ENCODE data around the gene TAAR1.
"Not testable (repeated sequence)": the region's sequence is repeated elsewhere in the genome, so short reads cannot be mapped to it uniquely, and the experiment has no call there.

TAAR1 gene

GRCh38 chr6:132651062-132651461 lies 7.9 kb downstream of the TAAR1 start:
- no peak for DNase-seq

GRCh38 chr6:132650429-132650828 lies 8.6 kb downstream of the TAAR1 start:
- DNase-seq: no peak

DNA sequence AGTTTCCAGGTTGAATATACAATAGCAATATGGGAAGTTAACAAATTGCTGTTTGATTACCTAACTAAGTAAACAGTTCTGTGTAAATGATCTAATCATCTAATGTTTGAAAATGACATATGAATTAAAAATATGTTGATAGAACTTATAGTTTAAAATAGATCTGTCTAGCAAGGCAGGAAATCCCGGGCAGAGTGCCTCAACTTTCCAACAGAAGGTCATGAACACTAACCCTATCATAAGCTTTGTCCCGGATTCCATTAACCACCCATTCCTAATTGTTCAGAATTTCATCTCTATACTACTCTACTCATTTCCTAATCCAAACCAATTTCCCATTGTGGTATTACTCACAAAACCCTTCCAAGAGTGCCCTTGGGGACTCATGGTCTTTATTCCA lies 10.2 kb downstream of the TAAR1 start:
- no peak for DNase-seq

- DNase-seq: no peak
Observed at GRCh38 chr6:132648356-132648755, 10.6 kb downstream of the TAAR1 start.

- DNase-seq: no peak
Observed at GRCh38 chr6:132643547-132643946, 15.4 kb downstream of the TAAR1 start.

DNA sequence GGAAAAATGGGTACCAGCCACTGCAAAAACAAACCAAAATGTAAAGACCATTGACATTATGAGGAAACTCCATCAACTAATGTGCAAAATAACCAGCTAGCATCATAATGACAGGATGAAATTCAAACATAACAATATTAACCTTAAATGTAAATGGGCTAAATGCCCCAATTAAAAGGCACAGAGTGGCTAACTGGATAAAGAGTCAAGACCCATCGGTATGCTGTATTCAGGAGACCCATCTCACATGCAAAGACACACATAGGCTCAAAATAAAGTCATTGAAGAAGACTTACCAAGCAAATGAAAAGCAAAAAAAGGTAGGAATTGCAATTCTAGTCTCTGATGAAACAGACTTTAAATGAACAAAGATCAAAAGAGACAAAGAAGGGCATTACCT lies 21.8 kb downstream of the TAAR1 start:
- not testable (repeated sequence) for DNase-seq

DNA sequence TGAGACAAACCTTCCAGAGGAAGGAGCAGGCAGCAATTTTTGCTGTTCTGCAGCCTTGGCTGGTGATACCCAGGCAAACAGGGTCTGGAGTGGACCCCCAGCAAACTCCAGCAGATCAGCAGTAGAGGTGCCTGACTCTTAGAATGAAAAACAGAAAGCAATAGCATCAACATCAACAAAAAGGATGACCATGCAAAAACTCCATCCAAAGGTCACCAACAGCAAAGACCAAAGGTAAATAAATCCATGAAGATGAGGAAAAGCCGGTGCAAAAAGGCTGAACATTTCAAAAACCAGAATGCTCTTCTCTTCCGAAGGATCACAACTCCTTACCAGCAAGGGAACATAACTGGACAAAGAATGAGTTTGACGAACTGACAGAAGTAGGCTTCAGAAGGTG lies 23.1 kb downstream of the TAAR1 start:
- not testable (repeated sequence) for DNase-seq

DNA sequence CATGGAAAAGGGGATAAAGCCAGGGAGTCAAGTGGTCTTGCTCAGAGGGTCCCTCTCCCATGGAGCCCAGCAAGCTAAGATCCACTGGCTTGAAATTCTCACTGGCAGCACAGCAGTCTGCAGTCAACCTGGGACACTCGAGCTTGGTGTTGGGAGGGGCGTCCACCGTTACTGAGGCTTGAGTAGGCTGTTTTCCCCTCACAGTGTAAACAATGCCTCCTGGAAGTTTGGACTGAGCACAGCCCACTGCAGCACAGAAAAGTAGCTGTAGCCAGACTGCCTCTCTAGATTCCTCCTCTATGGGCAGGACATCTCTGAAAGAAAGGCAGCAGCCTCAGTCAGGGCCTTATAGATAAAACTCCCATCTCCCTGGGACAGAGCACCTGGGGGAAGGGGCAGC lies 23.7 kb downstream of the TAAR1 start:
- not testable (repeated sequence) for DNase-seq

GRCh38 chr6:132634796-132635195 lies 24.2 kb downstream of the TAAR1 start:
- no peak for DNase-seq

GRCh38 chr6:132633362-132633761 lies 25.6 kb downstream of the TAAR1 start:
- DNase-seq: no peak

DNA sequence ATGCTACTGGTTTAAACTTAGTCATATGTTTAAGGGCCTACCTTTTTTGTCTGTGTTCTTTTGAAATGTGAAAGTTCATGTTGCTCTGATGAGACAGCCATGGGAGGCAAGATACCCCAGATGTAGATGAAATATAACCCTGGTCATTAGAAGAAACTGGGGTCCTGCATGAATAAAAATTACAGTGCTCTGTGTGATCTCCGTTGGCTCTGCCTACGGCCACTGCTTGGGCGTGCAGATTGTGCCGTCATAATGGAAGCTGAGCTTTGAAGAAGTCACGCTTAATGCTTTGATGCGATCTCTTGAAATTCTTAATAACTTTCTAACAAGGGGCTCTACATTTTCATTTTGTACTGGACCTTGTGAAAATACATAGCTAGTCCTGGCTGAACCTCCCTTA lies 34.8 kb downstream of the TAAR1 start, which contains the start of gene TAAR2:
TSS of gene TAAR2 (minus strand) at position 101 of the 400 bp plus-strand sequence. CDS start at position 101, 0 bp downstream.
- DNase-seq: no peak

DNA sequence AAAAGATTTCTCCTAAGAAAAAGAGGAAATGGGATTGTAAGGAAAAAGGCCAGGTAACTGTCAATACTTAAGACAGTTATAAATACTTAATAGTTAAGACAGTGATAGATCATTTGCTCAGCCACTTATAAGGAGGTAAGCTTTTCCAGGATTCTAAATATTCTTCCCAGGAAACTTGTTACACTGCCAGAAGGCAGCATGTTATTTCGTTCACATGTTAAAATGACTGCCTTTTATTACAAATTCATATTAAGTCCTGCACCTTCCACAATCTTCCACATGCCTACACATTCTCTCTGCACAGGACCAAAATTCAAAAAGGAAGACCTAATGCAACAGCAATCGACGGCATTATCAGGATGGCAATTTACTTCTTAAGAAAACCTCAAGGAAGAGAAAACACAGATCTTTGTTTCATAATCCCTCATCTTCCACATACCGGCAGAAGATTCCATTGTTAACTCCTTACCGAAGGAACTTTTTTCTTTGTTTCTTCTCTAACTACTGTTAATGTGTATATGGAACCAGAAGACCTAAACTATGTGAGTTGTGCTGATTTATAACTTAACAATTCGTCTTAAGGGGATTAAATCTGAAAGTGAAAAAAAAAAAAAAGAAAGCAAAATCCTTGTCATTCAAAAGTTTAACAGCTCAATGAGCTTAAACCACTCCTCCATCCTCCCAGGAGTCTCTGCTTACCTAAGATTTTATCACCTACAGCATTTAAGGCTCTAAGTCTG lies 35.7 kb downstream of the TAAR1 start:
- no peak for DNase-seq

- no peak for DNase-seq
Observed at GRCh38 chr6:132616677-132617076, 42.3 kb downstream of the TAAR1 start.

DNA sequence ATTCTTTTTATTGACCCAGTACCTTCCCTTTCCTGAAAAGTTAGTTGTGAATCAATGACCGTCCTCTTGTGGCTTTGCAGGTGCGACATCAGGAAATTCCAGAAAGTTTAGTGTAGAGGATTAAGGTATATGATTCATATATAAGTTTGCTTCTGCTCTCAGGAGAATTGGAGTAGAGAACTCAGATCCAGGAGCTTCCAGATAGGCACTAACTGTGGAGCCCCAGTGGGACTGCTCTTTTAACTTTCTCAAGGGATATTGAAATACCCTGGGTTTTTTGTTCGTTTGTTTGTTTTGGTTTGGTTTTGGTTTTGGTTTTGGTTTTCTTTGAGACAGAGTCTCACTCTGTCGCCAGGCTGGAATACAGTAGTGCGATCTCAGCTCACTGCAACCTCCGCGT lies 44.4 kb downstream of the TAAR1 start:
- no peak for DNase-seq

GRCh38 chr6:132612449-132613108 lies 46.4 kb downstream of the TAAR1 start:
- no peak for DNase-seq

- DNase-seq: no peak
Observed at GRCh38 chr6:132611616-132612015, 47.4 kb downstream of the TAAR1 start.

DNA sequence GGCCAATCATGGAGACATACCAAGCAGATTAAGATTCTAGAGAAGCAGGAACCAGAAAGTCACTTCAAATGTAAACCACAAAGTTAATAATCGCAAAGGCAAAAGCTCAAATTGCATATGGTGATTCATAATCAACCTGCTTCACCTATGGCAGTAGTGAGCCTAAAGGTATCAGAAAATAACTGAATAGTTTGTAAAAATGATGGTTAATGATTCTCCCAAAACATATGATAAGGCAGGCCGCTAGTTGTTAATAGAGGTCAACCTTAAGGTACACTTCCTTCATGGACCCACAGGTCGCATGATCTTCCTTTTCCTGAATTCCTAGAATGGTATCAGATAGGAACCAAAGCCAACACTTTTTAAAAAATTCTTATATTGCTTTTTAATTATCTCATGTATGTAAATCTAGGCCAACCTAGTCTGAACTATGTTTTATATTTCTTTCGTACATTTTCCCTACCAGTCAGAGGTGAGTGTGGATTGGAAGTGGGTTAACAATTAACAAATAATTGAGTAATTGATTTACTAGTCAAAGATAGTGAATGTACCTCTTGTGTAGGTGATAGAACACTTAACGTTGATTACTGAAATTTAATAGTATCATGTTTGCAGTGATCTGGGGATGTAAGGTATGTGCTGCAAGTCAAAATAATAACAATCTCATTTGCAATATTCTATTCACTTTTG lies 51.3 kb downstream of the TAAR1 start:
- DNase-seq: no peak

DNA sequence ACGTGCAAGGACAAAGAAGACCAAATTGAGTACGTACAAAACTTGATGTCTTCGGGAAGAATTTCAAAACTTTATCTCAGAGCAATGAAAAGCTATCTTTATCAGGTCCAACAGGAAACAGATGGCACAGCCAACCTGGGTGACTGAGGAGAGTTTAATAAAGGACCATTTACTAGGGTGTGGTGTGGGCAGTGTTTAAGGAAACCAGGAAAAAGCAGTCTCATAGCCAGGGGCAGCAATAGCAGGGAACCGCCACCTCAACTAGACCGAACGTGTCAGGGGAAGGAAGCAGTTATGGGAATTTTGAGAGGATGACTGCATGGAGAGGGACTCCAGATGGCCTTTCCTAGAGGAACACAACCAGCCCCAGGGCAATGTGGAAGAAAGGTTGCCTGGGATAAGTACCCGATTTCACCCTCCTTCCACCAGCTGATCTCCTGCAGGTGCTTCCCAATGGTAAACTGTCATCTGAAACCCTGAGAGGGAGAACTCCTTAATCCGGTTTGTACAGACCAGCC lies 54.3 kb downstream of the TAAR1 start:
- no peak for DNase-seq

DNA sequence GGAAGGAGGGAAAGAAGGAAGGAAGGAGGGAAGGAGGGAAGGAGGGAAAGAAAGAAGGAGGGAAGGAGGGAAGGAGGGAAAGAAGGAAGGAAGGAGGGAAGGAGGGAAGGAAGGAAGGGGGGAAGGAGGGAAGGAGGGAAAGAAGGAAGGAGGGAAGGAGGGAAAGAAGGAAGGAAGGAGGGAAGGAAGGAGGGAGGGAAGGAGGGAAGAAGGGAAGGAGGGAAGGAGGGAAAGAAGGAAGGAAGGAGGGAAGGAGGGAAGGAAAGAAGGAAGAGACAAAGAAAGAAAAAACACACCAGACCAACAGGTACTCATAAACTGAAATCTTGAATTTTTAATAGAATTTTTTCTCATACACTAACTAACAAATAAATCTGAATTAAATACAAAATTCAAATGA lies 58.1 kb downstream of the TAAR1 start:
- not testable (repeated sequence) for DNase-seq

DNA sequence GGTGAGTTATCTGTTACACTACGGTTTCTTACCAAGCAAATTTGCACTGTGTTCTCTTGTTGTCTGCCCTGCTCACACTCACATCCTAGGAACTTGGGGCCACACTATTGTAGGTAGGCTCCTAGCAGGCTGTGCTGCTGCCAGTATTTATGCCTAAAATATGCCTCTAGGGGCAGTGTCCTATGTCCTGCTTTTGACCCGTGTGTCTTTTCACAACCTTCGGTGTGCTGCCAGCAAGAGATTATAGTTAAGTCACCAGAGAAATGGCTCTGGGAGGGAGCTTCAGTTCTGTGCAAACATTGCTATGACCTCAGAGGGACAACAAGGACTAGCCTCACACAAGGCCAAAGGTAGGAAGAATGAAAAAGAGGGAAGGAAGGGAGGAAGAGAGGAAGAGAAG lies 60.5 kb downstream of the TAAR1 start:
- DNase-seq: no peak

DNA sequence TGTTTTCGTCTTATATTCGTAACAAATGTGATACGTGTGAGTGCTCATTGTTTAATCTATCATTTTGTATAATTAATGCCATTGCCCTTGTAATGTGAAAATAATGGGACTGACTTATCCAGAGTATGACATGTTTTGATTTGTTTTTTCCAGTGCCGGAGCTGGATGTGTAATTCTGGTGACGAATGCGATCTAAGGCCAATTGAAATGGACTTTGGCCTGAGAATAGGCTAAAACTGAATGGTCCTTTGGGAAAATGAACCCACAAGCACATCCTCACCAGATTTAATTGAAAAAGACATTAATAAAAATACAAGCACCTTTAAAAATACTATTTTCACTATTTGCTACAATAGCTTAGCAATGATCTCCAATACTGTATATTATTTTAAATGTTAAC lies 62.8 kb downstream of the TAAR1 start:
- DNase-seq: no peak

Measured in T-helper 9 cell (primary cell).